K562 (cell line): ENCODE results near the gene USH1G. TPM values are rescaled to one million over a fixed set of nuclear protein-coding genes. Genes with fewer than 3 reads are reported as not detected.

ENCODE experiments used
- ESRRA ChIP-seq: fragments of 450-650 bp; IDR thresholded peaks from 2 replicates; pipeline ENCODE4 v1.6.1; 2014; ENCODE audit warnings: low read depth, mild to moderate bottlenecking, moderate library complexity, borderline replicate concordance
- FUS ChIP-seq: fragments of 200-400 bp; formaldehyde crosslinking; optimal IDR thresholded peaks from 2 replicates; pipeline ENCODE3; 2017; ENCODE audit warnings: low read depth, low read length
- HOXB6 ChIP-seq: fragments of 250-450 bp; sonication (Bioruptor Pico); IDR thresholded peaks from 2 replicates; pipeline ENCODE4 v1.5.1; 2022; ENCODE audit warnings: mild to moderate bottlenecking, borderline replicate concordance
- JUND ChIP-seq, 2 experiments: IDR thresholded peaks; 2 replicates in 1 of 2; 3 replicates in 1 of 2; pipeline ENCODE4 v1.6.1; 2011; ENCODE audit warnings: borderline replicate concordance in 2 of 2, low read depth in 2 of 2, low read length in 2 of 2, improper control_type of control experiment in 1 of 2, missing biosample characterization in 1 of 2, missing genetic modification characterization in 1 of 2, missing genetic modification reagents in 1 of 2
- MCM3 ChIP-seq: fragments of 450-650 bp; IDR thresholded peaks from 2 replicates; pipeline ENCODE4 v1.6.1; 2016
- NCOA6 ChIP-seq: fragments of 450-650 bp; IDR thresholded peaks from 2 replicates; pipeline ENCODE4 v1.6.1; 2017; ENCODE audit warnings: mild to moderate bottlenecking
- PML ChIP-seq: IDR thresholded peaks from 2 replicates; pipeline ENCODE4 v1.6.1; 2012; ENCODE audit warnings: low read length, inconsistent platforms
- SAFB2 ChIP-seq: fragments of 200-400 bp; formaldehyde crosslinking; IDR thresholded peaks from 2 replicates; pipeline ENCODE4 v1.6.1; 2018; ENCODE audit warnings: borderline replicate concordance, low read length, low read depth, moderate library complexity; ENCODE audit not compliant: severe bottlenecking
- TEAD1 ChIP-seq, 2 experiments: fragments of 450-650 bp in 1 of 2; sonication (generic) in 1 of 2; formaldehyde crosslinking; IDR thresholded peaks; 2 replicates each; pipeline versions ENCODE4 v1.4.0 to v1.8.0; 2020 to 2022; ENCODE audit warnings: mild to moderate bottlenecking in 2 of 2, missing genetic modification reagents in 1 of 2
- ZNF224 ChIP-seq: sonication (generic); formaldehyde crosslinking; IDR thresholded peaks from 2 replicates; pipeline ENCODE4 v1.8.0; 2022; ENCODE audit warnings: mild to moderate bottlenecking, missing genetic modification reagents
- polyA plus RNA-seq, 8 experiments: library from polyadenylated mRNA; depleted of rRNA in 4 of 8; stranded (reverse) in 5 of 8; unstranded in 3 of 8; fragments of >200 nt; fragmentation: Nextera tagmentation in 2 of 8; fragmentation: Illumina TruSeq in 1 of 8; extraction: Ambion mirVana in 2 of 8; extraction: Trizol in 1 of 8; gene quantifications; 2 replicates each; pipeline versions ENCODE4 v1.2.1 to v1.2.3, GENCODE V29; 2011 to 2014; ENCODE audit warnings: inconsistent platforms in 1 of 8, missing spikeins in 1 of 8
- total RNA-seq, 7 experiments: library from RNA; depleted of rRNA in 6 of 7; stranded (reverse); fragments of >200 nt in 6 of 7; fragmentation: Illumina TruSeq in 2 of 7; extraction: Trizol in 2 of 7; gene quantifications; 2 replicates each; pipeline versions ENCODE4 v1.2.1 to v1.2.3, GENCODE V29; 2011 to 2021; ENCODE audit warnings: low replicate concordance in 1 of 7
- TF ChIP-seq, protein P1 (sequence below): fragments of 250-450 bp; sonication (Bioruptor Pico); IDR thresholded peaks from 2 replicates; pipeline ENCODE4 v1.5.0; 2020; ENCODE audit warnings: mild to moderate bottlenecking, borderline replicate concordance
- TF ChIP-seq, protein P2 (sequence below): IDR thresholded peaks from 2 replicates; pipeline ENCODE4 v1.6.1; 2011; ENCODE audit not compliant: insufficient read length; ENCODE audit errors: extremely low read depth
- TF ChIP-seq, protein P3 (sequence below): fragments of 250-450 bp; sonication (Bioruptor Pico); IDR thresholded peaks from 2 replicates; pipeline ENCODE4 v1.8.0; 2022; ENCODE audit warnings: moderate library complexity, mild to moderate bottlenecking, inconsistent platforms
- TF ChIP-seq, protein P4 (sequence below), 2 experiments: fragments of 450-650 bp; formaldehyde crosslinking in 1 of 2; IDR thresholded peaks; 2 replicates each; pipeline versions ENCODE4 v1.4.0 to v1.6.1; 2014 to 2020; ENCODE audit warnings: mild to moderate bottlenecking in 2 of 2, borderline replicate concordance in 1 of 2, low read depth in 1 of 2

The USH1G gene
- total and polyA plus RNA-seq, 9 of the 15 experiments (the other 6 are each of a cell fraction or from before 2014, with no cell fraction given), result 0.22 to 1.00 (median 0.64) TPM; not detected in 2

DNA sequence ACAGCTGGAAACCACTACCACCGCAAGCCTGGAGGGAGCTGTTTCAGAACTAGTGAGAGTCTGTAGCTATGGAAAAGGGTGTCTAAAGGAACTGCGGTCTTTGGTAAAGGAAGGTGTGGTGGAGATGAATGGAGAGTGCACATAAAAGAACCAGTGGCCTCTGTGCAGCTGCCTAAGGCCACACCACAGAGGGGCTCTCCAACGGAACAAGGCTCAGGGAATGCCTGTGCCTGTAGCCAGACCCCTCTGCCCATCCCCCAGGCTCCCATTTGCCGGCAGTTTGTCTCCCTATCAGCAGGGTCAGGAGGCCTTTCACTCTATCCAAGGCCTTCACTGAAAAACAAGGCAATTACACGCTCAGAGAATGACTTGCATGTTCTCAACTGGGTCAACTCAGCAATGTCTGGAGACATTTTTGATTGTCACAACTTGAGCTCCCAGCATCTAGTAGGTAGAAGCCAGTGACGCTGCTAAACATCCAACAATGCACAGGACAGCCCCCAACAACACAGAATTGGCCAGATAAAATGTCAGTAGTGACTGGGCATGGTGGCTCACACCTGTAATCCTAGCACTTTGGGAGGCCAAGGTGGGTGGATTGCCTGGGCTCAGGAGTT, 47.0 kb downstream of the USH1G start (continued):
- TF ChIP-seq, protein P1, sequence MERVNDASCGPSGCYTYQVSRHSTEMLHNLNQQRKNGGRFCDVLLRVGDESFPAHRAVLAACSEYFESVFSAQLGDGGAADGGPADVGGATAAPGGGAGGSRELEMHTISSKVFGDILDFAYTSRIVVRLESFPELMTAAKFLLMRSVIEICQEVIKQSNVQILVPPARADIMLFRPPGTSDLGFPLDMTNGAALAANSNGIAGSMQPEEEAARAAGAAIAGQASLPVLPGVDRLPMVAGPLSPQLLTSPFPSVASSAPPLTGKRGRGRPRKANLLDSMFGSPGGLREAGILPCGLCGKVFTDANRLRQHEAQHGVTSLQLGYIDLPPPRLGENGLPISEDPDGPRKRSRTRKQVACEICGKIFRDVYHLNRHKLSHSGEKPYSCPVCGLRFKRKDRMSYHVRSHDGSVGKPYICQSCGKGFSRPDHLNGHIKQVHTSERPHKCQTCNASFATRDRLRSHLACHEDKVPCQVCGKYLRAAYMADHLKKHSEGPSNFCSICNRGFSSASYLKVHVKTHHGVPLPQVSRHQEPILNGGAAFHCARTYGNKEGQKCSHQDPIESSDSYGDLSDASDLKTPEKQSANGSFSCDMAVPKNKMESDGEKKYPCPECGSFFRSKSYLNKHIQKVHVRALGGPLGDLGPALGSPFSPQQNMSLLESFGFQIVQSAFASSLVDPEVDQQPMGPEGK (CRISPR knock-in tag), result peak; percentile 38; the same call in 1 of the 2 replicates
- TF ChIP-seq JUND (IDR thresholded peaks at IDR 0.05; ENCODE audit: borderline replicate concordance, low read depth, low read length) (no peak), JUND (tag; IDR thresholded peaks at IDR 0.05; ENCODE audit: borderline replicate concordance, low read depth, low read length) (peak; percentile 68; the same call in 1 of the 3 replicates), ZNF224 (CRISPR knock-in tag) (no peak), FUS (no peak), MCM3 (no peak), PML (no peak), NCOA6 (no peak), TEAD1 (CRISPR knock-in tag; IDR thresholded peaks at IDR 0.05) (peak in 1 of 2 experiments; percentile 50; a peak in 2 of 4 replicates), HOXB6 (CRISPR knock-in tag) (no peak), SAFB2 (no peak), ESRRA (no peak)
- TF ChIP-seq, protein P2, sequence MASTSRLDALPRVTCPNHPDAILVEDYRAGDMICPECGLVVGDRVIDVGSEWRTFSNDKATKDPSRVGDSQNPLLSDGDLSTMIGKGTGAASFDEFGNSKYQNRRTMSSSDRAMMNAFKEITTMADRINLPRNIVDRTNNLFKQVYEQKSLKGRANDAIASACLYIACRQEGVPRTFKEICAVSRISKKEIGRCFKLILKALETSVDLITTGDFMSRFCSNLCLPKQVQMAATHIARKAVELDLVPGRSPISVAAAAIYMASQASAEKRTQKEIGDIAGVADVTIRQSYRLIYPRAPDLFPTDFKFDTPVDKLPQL, result no peak
- TF ChIP-seq, protein P3, sequence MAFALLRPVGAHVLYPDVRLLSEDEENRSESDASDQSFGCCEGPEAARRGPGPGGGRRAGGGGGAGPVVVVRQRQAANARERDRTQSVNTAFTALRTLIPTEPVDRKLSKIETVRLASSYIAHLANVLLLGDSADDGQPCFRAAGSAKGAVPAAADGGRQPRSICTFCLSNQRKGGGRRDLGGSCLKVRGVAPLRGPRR (CRISPR knock-in tag), result peak; percentile 39; the same call in 1 of the 2 replicates
- TF ChIP-seq, protein P4, sequence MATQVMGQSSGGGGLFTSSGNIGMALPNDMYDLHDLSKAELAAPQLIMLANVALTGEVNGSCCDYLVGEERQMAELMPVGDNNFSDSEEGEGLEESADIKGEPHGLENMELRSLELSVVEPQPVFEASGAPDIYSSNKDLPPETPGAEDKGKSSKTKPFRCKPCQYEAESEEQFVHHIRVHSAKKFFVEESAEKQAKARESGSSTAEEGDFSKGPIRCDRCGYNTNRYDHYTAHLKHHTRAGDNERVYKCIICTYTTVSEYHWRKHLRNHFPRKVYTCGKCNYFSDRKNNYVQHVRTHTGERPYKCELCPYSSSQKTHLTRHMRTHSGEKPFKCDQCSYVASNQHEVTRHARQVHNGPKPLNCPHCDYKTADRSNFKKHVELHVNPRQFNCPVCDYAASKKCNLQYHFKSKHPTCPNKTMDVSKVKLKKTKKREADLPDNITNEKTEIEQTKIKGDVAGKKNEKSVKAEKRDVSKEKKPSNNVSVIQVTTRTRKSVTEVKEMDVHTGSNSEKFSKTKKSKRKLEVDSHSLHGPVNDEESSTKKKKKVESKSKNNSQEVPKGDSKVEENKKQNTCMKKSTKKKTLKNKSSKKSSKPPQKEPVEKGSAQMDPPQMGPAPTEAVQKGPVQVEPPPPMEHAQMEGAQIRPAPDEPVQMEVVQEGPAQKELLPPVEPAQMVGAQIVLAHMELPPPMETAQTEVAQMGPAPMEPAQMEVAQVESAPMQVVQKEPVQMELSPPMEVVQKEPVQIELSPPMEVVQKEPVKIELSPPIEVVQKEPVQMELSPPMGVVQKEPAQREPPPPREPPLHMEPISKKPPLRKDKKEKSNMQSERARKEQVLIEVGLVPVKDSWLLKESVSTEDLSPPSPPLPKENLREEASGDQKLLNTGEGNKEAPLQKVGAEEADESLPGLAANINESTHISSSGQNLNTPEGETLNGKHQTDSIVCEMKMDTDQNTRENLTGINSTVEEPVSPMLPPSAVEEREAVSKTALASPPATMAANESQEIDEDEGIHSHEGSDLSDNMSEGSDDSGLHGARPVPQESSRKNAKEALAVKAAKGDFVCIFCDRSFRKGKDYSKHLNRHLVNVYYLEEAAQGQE (IDR thresholded peaks at IDR 0.05; ENCODE audit: borderline replicate concordance), result no peak
- TF ChIP-seq, protein P4 (CRISPR knock-in tag; IDR thresholded peaks at IDR 0.05; ENCODE audit: low read depth), result no peak
